GM18508 (cell line): ENCODE measurements around the gene TRAPPC10.

Source experiments
- ATAC-seq: cut with Tn5 transposase; IDR thresholded peaks from one replicate; pipeline ENCODE4 v1.9.1; 2021; ENCODE audit warnings: moderate number of reproducible peaks; ENCODE audit not compliant: insufficient read depth, unreplicated experiment

Gene TRAPPC10

GRCh38 chr21:44002511-44002910 lies 9.6 kb upstream of the TRAPPC10 start:
- no peak for ATAC-seq

- no peak for ATAC-seq
These were observed 8.7 kb upstream of the TRAPPC10 start for GRCh38 chr21:44003307-44003966.

- ATAC-seq = no peak
These were observed 7.0 kb upstream of the TRAPPC10 start for GRCh38 chr21:44005071-44005470.

- ATAC-seq = no peak
These were observed 6.5 kb upstream of the TRAPPC10 start for GRCh38 chr21:44005593-44005992.

- ATAC-seq = no peak
These were observed 6.0 kb upstream of the TRAPPC10 start for GRCh38 chr21:44006017-44006619.

- no peak for ATAC-seq
These were observed 5.5 kb upstream of the TRAPPC10 start for GRCh38 chr21:44006656-44007055.

GRCh38 chr21:44010429-44010828 lies 1.7 kb upstream of the TRAPPC10 start:
- ATAC-seq = no peak

- ATAC-seq = no peak
These were observed 986 bp upstream of the TRAPPC10 start for GRCh38 chr21:44011123-44011522.

GRCh38 chr21:44012474-44013379 lies 618 bp downstream of the TRAPPC10 start:
- no peak for ATAC-seq

GRCh38 chr21:44013380-44014088 lies 1.4 kb downstream of the TRAPPC10 start:
- no peak for ATAC-seq

- ATAC-seq = no peak
These were observed 5.5 kb downstream of the TRAPPC10 start for GRCh38 chr21:44017601-44018000.

GRCh38 chr21:44018127-44018526 lies 6.0 kb downstream of the TRAPPC10 start:
- no peak for ATAC-seq

- no peak for ATAC-seq
These were observed 6.9 kb downstream of the TRAPPC10 start for GRCh38 chr21:44018813-44019567.

GRCh38 chr21:44019568-44019958 lies 7.5 kb downstream of the TRAPPC10 start:
- no peak for ATAC-seq

GRCh38 chr21:44020551-44020950 lies 8.4 kb downstream of the TRAPPC10 start:
- no peak for ATAC-seq

GRCh38 chr21:44021064-44021463 lies 9.0 kb downstream of the TRAPPC10 start:
- no peak for ATAC-seq

- no peak for ATAC-seq
These were observed 12.1 kb downstream of the TRAPPC10 start for GRCh38 chr21:44024257-44024656.

- no peak for ATAC-seq
These were observed 12.8 kb downstream of the TRAPPC10 start for GRCh38 chr21:44024887-44025353.

- no peak for ATAC-seq
These were observed 15.6 kb downstream of the TRAPPC10 start for GRCh38 chr21:44027607-44028286.
